H9 (cell line): ENCODE results near the gene RMDN2. TPM values are rescaled to one million over a fixed set of nuclear protein-coding genes. Genes with fewer than 3 reads are reported as not detected.

Experiments used
- DNase-seq: peaks from one replicate; pipeline ENCODE4 v3.0.0-alpha.2; 2017
- H2AFZ ChIP-seq: one replicate; pipeline ENCODE4 v1.6.1; 2013; ENCODE audit warnings: mild to moderate bottlenecking, low read length, control low read depth, moderate library complexity
- H2AK5ac ChIP-seq: 2 replicates; pipeline ENCODE4 v1.6.1; 2013; ENCODE audit warnings: low read length, control low read depth, mixed read lengths; ENCODE audit not compliant: insufficient read length
- H2BK120ac ChIP-seq: one replicate; pipeline ENCODE4 v1.6.1; 2013; ENCODE audit warnings: low read depth, mild to moderate bottlenecking, low read length, control low read depth, inconsistent platforms; ENCODE audit not compliant: poor library complexity, severe bottlenecking
- H2BK12ac ChIP-seq: 2 replicates; pipeline ENCODE4 v1.6.1; 2013; ENCODE audit warnings: low read length, control low read depth, mixed read lengths, low read depth; ENCODE audit not compliant: insufficient read length
- H2BK15ac ChIP-seq: 2 replicates; pipeline ENCODE4 v1.6.1; 2013; ENCODE audit warnings: low read depth, low read length, control low read depth
- H2BK20ac ChIP-seq: one replicate; pipeline ENCODE4 v1.6.1; 2013; ENCODE audit warnings: low read depth, mild to moderate bottlenecking, low read length, control low read depth, inconsistent platforms; ENCODE audit not compliant: poor library complexity, severe bottlenecking
- H2BK5ac ChIP-seq: 2 replicates; pipeline ENCODE4 v1.6.1; 2013; ENCODE audit warnings: low read length, control low read depth, mixed read lengths; ENCODE audit not compliant: insufficient read length
- H3K14ac ChIP-seq: 2 replicates; pipeline ENCODE4 v1.6.1; 2013; ENCODE audit warnings: low read length, control low read depth; ENCODE audit not compliant: insufficient read depth
- H3K18ac ChIP-seq: 2 replicates; pipeline ENCODE4 v1.6.1; 2013; ENCODE audit warnings: low read depth, mild to moderate bottlenecking, mixed read lengths, low read length, control low read depth; ENCODE audit not compliant: insufficient read length
- H3K23ac ChIP-seq: 2 replicates; pipeline ENCODE4 v1.6.1; 2013; ENCODE audit warnings: low read length, control low read depth, mixed read lengths, low read depth; ENCODE audit not compliant: insufficient read length
- H3K23me2 ChIP-seq: 2 replicates; pipeline ENCODE4 v1.6.1; 2013; ENCODE audit warnings: low read depth, mild to moderate bottlenecking, mixed read lengths, low read length, control low read depth; ENCODE audit not compliant: insufficient read length, poor library complexity, severe bottlenecking
- H3K27ac ChIP-seq: 2 replicates; pipeline ENCODE4 v1.5.1; 2013; ENCODE audit warnings: low read length, control low read depth, mixed read lengths, low read depth; ENCODE audit not compliant: insufficient read length
- H3K27me3 ChIP-seq: 2 replicates; pipeline ENCODE4 v1.6.1; 2013; ENCODE audit warnings: low read length, control low read depth, inconsistent platforms; ENCODE audit not compliant: insufficient read depth
- H3K4ac ChIP-seq: 2 replicates; pipeline ENCODE4 v1.6.1; 2013; ENCODE audit warnings: low read depth, mild to moderate bottlenecking, control low read depth, inconsistent platforms, low read length, moderate library complexity
- H3K4me1 ChIP-seq: 2 replicates; pipeline ENCODE4 v1.6.1; 2013; ENCODE audit warnings: low read length, control low read depth, inconsistent platforms; ENCODE audit not compliant: insufficient read depth
- H3K4me2 ChIP-seq: 2 replicates; pipeline ENCODE4 v1.6.1; 2013; ENCODE audit warnings: low read length, control low read depth, mixed read lengths; ENCODE audit not compliant: insufficient read length, insufficient read depth
- H3K56ac ChIP-seq: 2 replicates; pipeline ENCODE4 v1.6.1; 2013; ENCODE audit warnings: low read depth, mild to moderate bottlenecking, mixed read lengths, low read length, control low read depth; ENCODE audit not compliant: insufficient read length
- H3K79me1 ChIP-seq: 2 replicates; pipeline ENCODE4 v1.6.1; 2013; ENCODE audit warnings: low read depth, mild to moderate bottlenecking, moderate library complexity, low read length, control low read depth, inconsistent platforms; ENCODE audit not compliant: insufficient read depth, poor library complexity, severe bottlenecking
- H3K79me2 ChIP-seq: 2 replicates; pipeline ENCODE4 v1.6.1; 2013; ENCODE audit warnings: low read length, control low read depth, inconsistent platforms; ENCODE audit not compliant: insufficient read depth
- H3K9ac ChIP-seq: 2 replicates; pipeline ENCODE4 v1.6.1; 2013; ENCODE audit warnings: low read length, control low read depth, mixed read lengths; ENCODE audit not compliant: insufficient read length; ENCODE audit errors: extremely low read depth
- H3K9me3 ChIP-seq: one replicate; pipeline ENCODE4 v1.6.1; 2013; ENCODE audit warnings: low read depth, low read length, inconsistent platforms; ENCODE audit not compliant: control insufficient read depth
- H3T11ph ChIP-seq: one replicate; pipeline ENCODE4 v1.6.1; 2013; ENCODE audit warnings: mild to moderate bottlenecking, low read length, control low read depth, inconsistent platforms
- H4K20me1 ChIP-seq: one replicate; pipeline ENCODE4 v1.6.1; 2013; ENCODE audit not compliant: control insufficient read depth, insufficient read length, insufficient read depth
- H4K5ac ChIP-seq: 2 replicates; pipeline ENCODE4 v1.6.1; 2013; ENCODE audit warnings: low read depth, mild to moderate bottlenecking, mixed read lengths, low read length, control low read depth; ENCODE audit not compliant: insufficient read length
- H4K8ac ChIP-seq: replicated peaks from 2 replicates; pipeline ENCODE4 v1.6.1; 2013; ENCODE audit warnings: low read length, control low read depth, mixed read lengths, low read depth; ENCODE audit not compliant: insufficient read length
- H4K91ac ChIP-seq: 2 replicates; pipeline ENCODE4 v1.6.1; 2013; ENCODE audit warnings: low read depth, mild to moderate bottlenecking, moderate library complexity, mixed read lengths, low read length, control low read depth; ENCODE audit not compliant: insufficient read length
- H3K27ac Mint-ChIP-seq, 3 experiments: 2 replicates in 2 of 3; 3 replicates in 1 of 3; pipeline ENCODE4 v1.8.0; 2020 to 2021; ENCODE audit warnings: mixed read lengths in 3 of 3, mild to moderate bottlenecking in 1 of 3, moderate library complexity in 1 of 3
- H3K27me3 Mint-ChIP-seq: 2 replicates; pipeline ENCODE4 v1.8.0; 2021; ENCODE audit warnings: low read depth, mild to moderate bottlenecking, moderate library complexity, mixed read lengths
- H3K36me3 Mint-ChIP-seq, 3 experiments: 2 replicates in 2 of 3; 3 replicates in 1 of 3; pipeline ENCODE4 v1.8.0; 2020 to 2021; ENCODE audit warnings: low read depth in 3 of 3, mixed read lengths in 3 of 3; ENCODE audit not compliant: insufficient read depth in 1 of 3
- H3K4me1 Mint-ChIP-seq, 2 experiments: 2 replicates each; pipeline ENCODE4 v1.8.0; 2020; ENCODE audit warnings: mixed read lengths in 2 of 2
- H3K4me3 Mint-ChIP-seq, 2 experiments: 2 replicates in 1 of 2; 3 replicates in 1 of 2; pipeline ENCODE4 v1.8.0; 2020 to 2021; ENCODE audit warnings: mild to moderate bottlenecking in 2 of 2, mixed read lengths in 2 of 2, moderate library complexity in 1 of 2
- H3K9me3 Mint-ChIP-seq, 2 experiments: 2 replicates in 1 of 2; 3 replicates in 1 of 2; pipeline ENCODE4 v1.8.0; 2020; ENCODE audit warnings: mild to moderate bottlenecking in 2 of 2, mixed read lengths in 2 of 2, moderate library complexity in 1 of 2
- CTCF ChIP-seq: fragments of 200-600 bp; sonication (generic); conservative IDR thresholded peaks from 3 replicates; pipeline ENCODE4 v1.8.0; 2021; ENCODE audit warnings: antibody characterized with exemption, mild to moderate bottlenecking
- WGBS: extraction: QIAGEN DNeasy Blood & Tissue Kit; methylation state at CpG from one replicate; pipeline ENCODE4 v1.1.7; 2013; ENCODE audit warnings: missing lambda C conversion rate, low lambda C conversion rate, mixed read lengths; ENCODE audit not compliant: insufficient read length; ENCODE audit errors: extremely low coverage; 5-methylcytosine and 5-hydroxymethylcytosine counted together
- total RNA-seq: library from RNA; stranded (reverse); gene quantifications from 2 replicates; pipeline ENCODE4 v1.2.1, GENCODE V29; 2021

Gene RMDN2
- total RNA-seq, 1 experiment from 2014 or later, result 2.8 TPM

- Histone ChIP-seq H4K91ac (no peak overlapping the region), H3T11ph (no peak overlapping the region), H2AFZ (no peak overlapping the region), H3K79me2 (no peaks in the 10 kb centered on the region), H3K4me1 (no peaks in the 10 kb centered on the region), H2BK20ac (no peak overlapping the region), H3K27me3 (no peaks in the 10 kb centered on the region), H2BK15ac (no peak overlapping the region), H3K18ac (no peak overlapping the region), H3K4me2 (no peak overlapping the region), H3K14ac (no peak overlapping the region), H4K8ac (no peak overlapping the region), H3K79me1 (no peaks in the 10 kb centered on the region), H3K56ac (no peak overlapping the region), H3K23me2 (no peaks in the 10 kb centered on the region), H4K5ac (no peak overlapping the region), H3K23ac (no peak overlapping the region), H3K4ac (no peak overlapping the region), H2BK5ac (no peak overlapping the region), H3K9ac (no peak overlapping the region), H3K27ac (no peak overlapping the region), H3K9me3 (no peaks in the 10 kb centered on the region), H2AK5ac (no peak overlapping the region), H2BK120ac (no peak overlapping the region), H4K20me1 (no peaks in the 10 kb centered on the region), H2BK12ac (no peak overlapping the region)
- Mint-ChIP-seq H3K4me1 (no peaks in the 10 kb centered on the region), H3K4me3 (no peak overlapping the region), H3K27me3 (no peaks in the 10 kb centered on the region; the same call in 1 of the 2 replicates), H3K27ac (no peak overlapping the region), H3K9me3 (no peaks in the 10 kb centered on the region), H3K36me3 (no peaks in the 10 kb centered on the region)
- DNase-seq, result no peak
- no CpG with 5 or more reads among the region's 4 CpGs for WGBS
- no peak for TF ChIP-seq CTCF
These were observed 13.7 kb upstream of the RMDN2 start for GRCh38 chr2:37911296-37911873.
